A673 (cell line): ENCODE measurements around the gene ANP32E.

Experiments used
- CTCF ChIP-seq: fragments of 300-800, 200-600 bp; sonication (generic); conservative IDR thresholded peaks from 2 replicates; pipeline ENCODE4 v1.5.1; 2017; ENCODE audit warnings: low read depth, mild to moderate bottlenecking, antibody characterized with exemption, low read length, moderate library complexity, mixed read lengths
- EZH2 ChIP-seq: fragments of 200-600 bp; sonication (generic); IDR thresholded peaks from 2 replicates; pipeline ENCODE4 v1.6.1; 2017; ENCODE audit warnings: borderline replicate concordance, low read depth, mild to moderate bottlenecking, mixed read lengths, antibody characterized with exemption, low read length; ENCODE audit not compliant: poor library complexity, severe bottlenecking

DNA sequence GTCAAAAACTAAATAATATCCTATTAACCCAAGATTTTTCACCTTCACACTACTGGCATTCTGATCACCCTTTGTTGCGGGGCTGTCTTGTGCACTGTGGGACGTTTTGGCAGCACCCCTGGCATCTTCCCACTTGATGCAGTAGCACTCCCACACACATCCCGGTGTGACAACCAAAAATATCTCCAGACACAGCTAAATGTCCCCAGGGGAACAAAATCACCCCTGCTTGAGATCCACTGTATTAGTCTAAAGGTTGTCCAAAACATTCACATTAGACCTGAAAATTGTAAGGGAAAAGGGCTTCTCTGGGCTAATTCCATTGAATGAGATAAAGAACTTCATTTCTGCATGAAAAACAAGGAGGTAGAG lies 48.4 kb downstream of the ANP32E start:
- no peak for TF ChIP-seq CTCF
- no peak for TF ChIP-seq EZH2
